AG04450 (cell line): ENCODE results near the gene TWNK. TPM values are rescaled to one million over a fixed set of nuclear protein-coding genes. Genes with fewer than 3 reads are reported as not detected.

ENCODE experiments used
- CTCF ChIA-PET: fragments of 300-600, 350-600 bp; formaldehyde crosslinking; extraction: SDS; loops from one replicate; lab custom pipeline; 2022; ENCODE audit warnings: antibody characterized with exemption, inconsistent platforms; lab: Charles Lee
- POLR2A ChIA-PET: fragments of 350-600 bp; formaldehyde crosslinking; extraction: SDS; loops from one replicate; lab custom pipeline; 2021; ENCODE audit warnings: antibody characterized with exemption, inconsistent platforms; lab: Yijun Ruan, JAX
- DNase-seq: peaks from one replicate; pipeline ENCODE4 v3.0.0-alpha.2; 2011; ENCODE audit warnings: low read depth, low spot score
- H3K27ac ChIP-seq: one replicate; pipeline ENCODE4 v1.5.1; 2012; ENCODE audit warnings: low read depth, low read length, control low read depth
- H3K27me3 ChIP-seq: one replicate; pipeline ENCODE4 v1.6.0; 2012; ENCODE audit warnings: low read length; ENCODE audit not compliant: control insufficient read depth, insufficient read depth
- H3K4me3 ChIP-seq: 2 replicates; pipeline ENCODE4 v1.5.1; 2011; ENCODE audit warnings: mild to moderate bottlenecking, low read depth, low read length, control low read depth
- H3K9me3 ChIP-seq: 2 replicates; pipeline ENCODE4 v1.5.1; 2012; ENCODE audit warnings: low read length; ENCODE audit not compliant: control insufficient read depth, insufficient read depth
- polyA plus RNA-seq: library from polyadenylated mRNA; depleted of rRNA; stranded (reverse); fragments of >200 nt; gene quantifications from 2 replicates; pipeline ENCODE4 v1.2.3, GENCODE V29; 2011
- TF ChIP-seq, protein P1 (sequence below): IDR thresholded peaks from 2 replicates; pipeline ENCODE4 v1.5.1; 2011; ENCODE audit warnings: low read depth, low read length, control low read depth, inconsistent platforms

TWNK gene
- polyA plus RNA-seq, 1 experiment = 4.3 TPM

DNA sequence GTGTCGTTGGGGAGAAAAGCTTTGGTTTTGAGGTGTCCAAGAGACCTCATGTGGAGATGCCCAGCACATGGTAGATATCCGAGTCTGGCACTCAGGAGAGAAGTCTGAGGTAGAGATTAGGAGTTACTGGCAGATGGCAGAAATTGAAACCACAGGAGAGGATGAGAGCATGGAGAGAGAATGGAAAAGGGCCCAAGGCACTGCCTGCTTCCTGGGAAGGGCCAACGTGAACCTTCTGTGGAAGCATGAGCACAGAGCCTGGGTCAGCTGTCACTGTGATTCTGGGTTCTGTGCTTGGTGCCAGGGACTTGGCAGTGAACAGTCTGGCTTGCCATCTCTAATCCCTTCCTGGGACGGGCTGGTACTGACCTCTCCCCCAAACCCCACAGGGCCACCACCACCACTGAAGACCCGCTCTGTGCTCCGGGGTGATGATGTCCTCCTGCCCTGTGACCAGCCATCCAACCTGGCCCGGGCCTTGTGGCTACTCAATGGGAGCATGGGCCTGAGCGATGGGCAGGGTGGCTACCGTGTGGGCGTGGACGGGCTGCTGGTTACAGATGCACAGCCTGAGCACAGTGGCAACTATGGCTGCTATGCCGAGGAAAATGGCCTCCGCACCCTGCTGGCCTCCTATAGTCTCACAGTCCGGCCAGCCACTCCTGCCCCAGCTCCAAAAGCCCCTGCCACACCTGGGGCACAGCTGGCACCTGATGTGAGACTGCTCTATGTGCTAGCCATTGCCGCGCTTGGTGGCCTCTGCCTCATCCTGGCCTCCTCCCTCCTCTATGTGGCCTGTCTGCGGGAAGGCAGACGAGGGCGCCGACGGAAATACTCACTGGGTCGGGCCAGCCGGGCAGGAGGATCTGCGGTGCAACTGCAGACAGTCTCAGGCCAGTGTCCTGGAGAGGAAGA is 4.2 kb upstream of the TWNK start:
- ChIA-PET POLR2A (no interaction called here), CTCF (interaction anchor here (0.7 kb wide), 1 partner anchor 11 kb away, joined by 3 read pairs; no protein-coding TSS in a partner anchor)
- Histone ChIP-seq H3K4me3 (no peak overlapping the region), H3K27ac (no peak overlapping the region), H3K9me3 (no peaks in the 10 kb centered on the region; the same call in 1 of the 2 replicates), H3K27me3 (no peaks in the 10 kb centered on the region)
- DNase-seq = no peak
- TF ChIP-seq, protein P1, sequence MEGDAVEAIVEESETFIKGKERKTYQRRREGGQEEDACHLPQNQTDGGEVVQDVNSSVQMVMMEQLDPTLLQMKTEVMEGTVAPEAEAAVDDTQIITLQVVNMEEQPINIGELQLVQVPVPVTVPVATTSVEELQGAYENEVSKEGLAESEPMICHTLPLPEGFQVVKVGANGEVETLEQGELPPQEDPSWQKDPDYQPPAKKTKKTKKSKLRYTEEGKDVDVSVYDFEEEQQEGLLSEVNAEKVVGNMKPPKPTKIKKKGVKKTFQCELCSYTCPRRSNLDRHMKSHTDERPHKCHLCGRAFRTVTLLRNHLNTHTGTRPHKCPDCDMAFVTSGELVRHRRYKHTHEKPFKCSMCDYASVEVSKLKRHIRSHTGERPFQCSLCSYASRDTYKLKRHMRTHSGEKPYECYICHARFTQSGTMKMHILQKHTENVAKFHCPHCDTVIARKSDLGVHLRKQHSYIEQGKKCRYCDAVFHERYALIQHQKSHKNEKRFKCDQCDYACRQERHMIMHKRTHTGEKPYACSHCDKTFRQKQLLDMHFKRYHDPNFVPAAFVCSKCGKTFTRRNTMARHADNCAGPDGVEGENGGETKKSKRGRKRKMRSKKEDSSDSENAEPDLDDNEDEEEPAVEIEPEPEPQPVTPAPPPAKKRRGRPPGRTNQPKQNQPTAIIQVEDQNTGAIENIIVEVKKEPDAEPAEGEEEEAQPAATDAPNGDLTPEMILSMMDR = no peak

DNA sequence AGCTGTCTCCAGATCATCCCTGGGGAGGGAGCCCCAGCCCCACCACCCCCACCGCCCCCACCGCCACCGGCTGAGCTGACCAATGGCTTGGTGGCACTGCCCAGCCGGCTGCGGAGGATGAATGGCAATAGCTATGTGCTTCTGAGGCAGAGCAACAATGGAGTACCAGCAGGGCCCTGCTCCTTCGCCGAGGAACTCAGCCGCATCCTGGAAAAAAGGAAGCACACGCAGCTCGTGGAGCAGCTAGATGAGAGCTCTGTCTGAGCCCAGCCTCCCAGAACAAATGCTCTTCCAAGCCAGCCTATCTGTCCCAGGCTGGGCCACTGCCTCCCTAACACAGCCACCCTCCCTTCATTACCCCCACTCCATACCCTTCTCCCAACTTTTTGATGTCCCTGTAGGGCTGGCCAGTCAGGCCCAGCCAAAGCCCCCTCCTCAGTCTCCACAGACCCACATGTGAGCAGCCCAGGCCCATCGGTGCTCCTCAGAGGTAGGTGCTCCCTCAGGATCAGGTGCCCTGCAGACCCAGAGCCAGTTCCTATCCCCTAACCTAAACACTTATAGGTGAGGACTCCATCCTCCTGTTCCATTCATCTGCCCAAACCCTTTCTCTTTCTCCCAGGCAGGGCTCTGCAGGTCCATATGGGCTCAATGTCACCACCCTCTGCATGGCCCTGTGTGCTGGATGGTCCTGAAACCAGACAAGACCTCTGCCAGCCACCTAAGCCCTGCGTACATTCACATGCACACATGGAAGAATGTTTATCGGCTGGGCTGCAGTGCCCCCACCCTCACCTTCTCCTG is 3.3 kb upstream of the TWNK start:
- Histone ChIP-seq H3K27ac (no peak overlapping the region), H3K27me3 (no peaks in the 10 kb centered on the region), H3K9me3 (no peaks in the 10 kb centered on the region; the same call in 1 of the 2 replicates), H3K4me3 (no peak overlapping the region)
- ChIA-PET CTCF (interaction anchor here (0.7 to 5.7 kb wide), 2 partner anchors 10 to 13 kb away, joined by 3 to 24 read pairs; no protein-coding TSS in a partner anchor), POLR2A (no interaction called here)
- no peak for DNase-seq
- TF ChIP-seq, protein P1 = no peak

DNA sequence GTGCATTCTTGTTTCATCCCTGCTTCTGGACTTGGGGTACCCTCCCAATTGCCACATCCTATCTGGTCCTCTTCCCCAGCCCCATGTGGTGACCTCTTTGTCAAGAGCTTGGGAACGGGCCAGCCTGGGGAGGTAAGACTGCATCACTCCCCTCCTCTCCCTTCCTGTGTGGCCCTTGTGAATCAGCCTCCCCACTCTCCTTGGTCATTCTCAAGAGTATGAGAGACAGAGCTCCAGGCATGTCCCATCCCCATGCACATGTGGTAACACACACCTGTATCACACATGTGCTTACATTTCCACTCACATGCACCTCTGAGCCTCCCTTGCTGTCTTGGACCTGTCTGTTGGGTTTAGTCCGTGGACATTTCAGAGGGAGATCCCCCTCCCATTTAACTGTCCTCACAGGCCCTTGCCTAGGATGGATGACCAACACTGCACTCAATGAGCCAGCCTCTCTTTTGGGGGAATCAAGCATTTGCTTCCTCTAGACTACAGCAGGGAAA is 2.6 kb upstream of the TWNK start:
- TF ChIP-seq, protein P1 = no peak
- no peaks in the 10 kb centered on the region; the same call in 1 of the 2 replicates for H3K9me3 ChIP-seq
- H3K4me3 ChIP-seq = no peak overlapping the region
- ChIA-PET CTCF (interaction anchor here (0.7 to 5.7 kb wide), 4 partner anchors 10 to 30 kb away, joined by 3 to 24 read pairs (median 6); no protein-coding TSS in a partner anchor), POLR2A (no interaction called here)
- no peaks in the 10 kb centered on the region for H3K27me3 ChIP-seq
- no peak for DNase-seq
- no peak overlapping the region for H3K27ac ChIP-seq

- no peak for DNase-seq
- CTCF ChIA-PET = interaction anchor here (0.7 to 5.7 kb wide), 5 partner anchors 11 to 29 kb away, joined by 3 to 24 read pairs (median 3); no protein-coding TSS in a partner anchor
- Histone ChIP-seq H3K9me3 (no peaks in the 10 kb centered on the region; the same call in 1 of the 2 replicates), H3K27ac (no peak overlapping the region), H3K27me3 (no peaks in the 10 kb centered on the region), H3K4me3 (no peak overlapping the region)
- POLR2A ChIA-PET = no interaction called here
- TF ChIP-seq, protein P1 = no peak
Observed at GRCh38 chr10:100985336-100985735, 2.0 kb upstream of the TWNK start.
